ENCODE data around the gene TMEM164. TPM values are rescaled to one million over a fixed set of nuclear protein-coding genes. Genes with fewer than 3 reads are reported as not detected.

Gene TMEM164
- total and polyA plus RNA-seq, 2 of the 4 experiments (the other 2 are of a cell fraction), result 6.3 to 7.1 TPM

DNA sequence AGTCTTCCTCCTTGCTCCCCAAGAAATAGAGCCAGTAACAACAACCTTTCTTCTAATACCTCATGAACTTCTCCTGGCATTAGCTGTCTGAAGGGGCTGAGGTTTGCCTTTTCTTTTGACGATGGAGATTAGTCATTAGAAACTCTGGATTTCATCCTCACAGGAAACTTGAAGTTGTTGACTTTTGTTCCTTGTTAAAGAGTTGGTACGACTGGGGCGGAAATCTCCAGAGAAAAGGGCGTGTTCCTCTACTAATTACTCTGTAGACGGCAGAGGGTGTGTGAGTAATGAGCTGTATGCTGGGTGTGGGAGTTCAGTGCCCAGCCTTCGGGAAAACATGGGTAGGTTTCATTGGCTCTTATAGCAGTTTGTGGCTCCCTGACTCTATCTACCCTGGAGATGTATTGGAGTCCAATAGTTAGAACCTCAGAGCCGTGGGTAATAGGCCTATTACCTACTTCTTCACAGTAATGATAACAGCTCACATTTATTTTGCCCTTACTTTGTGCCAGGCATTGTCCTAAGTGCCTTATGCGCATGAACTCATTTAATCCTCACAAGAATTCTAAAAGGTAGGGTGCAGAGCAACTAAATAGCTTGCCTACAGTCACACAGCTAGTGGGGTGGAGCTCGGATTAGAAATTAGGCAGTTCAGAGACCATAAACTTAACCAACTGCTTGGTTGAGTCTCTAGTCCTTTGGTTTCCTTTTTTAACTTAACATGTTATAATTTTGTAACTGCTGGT, 23.4 kb downstream of the TMEM164 start:
- no CpG with 5 or more reads among the region's 9 CpGs for WGBS, 2 experiments (ENCODE audit: extremely low coverage in 2 of 2, insufficient read length in 1 of 2)
- intact Hi-C loops (cut with micrococcal nuclease), result no loop called here
- no peak overlapping the region for H2AK9ac ChIP-seq (replicated peaks; ENCODE audit: low read depth, low read length, poor library complexity)
- no peak overlapping the region for H3K4me2 ChIP-seq (ENCODE audit: low read depth, low read length)
- ChIA-PET POLR2A (ENCODE audit: unreplicated experiment) (no interaction called here), CTCF (interaction anchor here (1.0 kb wide), 1 partner anchor 12 kb away, joined by 3 read pairs; no protein-coding TSS in a partner anchor)
- H3K18ac ChIP-seq (ENCODE audit: low read depth, low read length), result no peak overlapping the region
- no peak overlapping the region for H4K91ac ChIP-seq (ENCODE audit: insufficient read depth, low read depth, low read length)
- BruUV-seq (replicated peaks), result no TSS peak
- H2AK5ac ChIP-seq (ENCODE audit: low read depth, low read length), result no peak overlapping the region
- no peak overlapping the region for H3K4me3 ChIP-seq (ENCODE audit: insufficient read depth, low read depth, low read length)
- no peak overlapping the region for H3K23ac ChIP-seq (ENCODE audit: low read depth, low read length)
- peaks cover 2% of the 10 kb centered on the region; the same call in 1 of the 2 replicates for H3K9me1 ChIP-seq (ENCODE audit: insufficient read depth, low read length)
- H4K8ac ChIP-seq (ENCODE audit: low read depth in 2 of 2, low read length in 2 of 2), result no peak overlapping the region
- H2BK5ac ChIP-seq (ENCODE audit: low read depth, low read length, poor library complexity, severe bottlenecking), result no peak overlapping the region
- no peak overlapping the region for H2BK20ac ChIP-seq (ENCODE audit: low read depth, low read length)
- no peak overlapping the region for H2BK120ac ChIP-seq (ENCODE audit: low read depth, low read length)
- peaks cover 4% of the 10 kb centered on the region; the same call in 1 of the 2 replicates for H3K27me3 ChIP-seq (ENCODE audit: control insufficient read depth, insufficient read depth, low read length)
- no peaks in the 10 kb centered on the region; the same call in 1 of the 2 replicates for H3K4me1 ChIP-seq (ENCODE audit: control insufficient read depth, insufficient read depth, low read length)
- no peak overlapping the region for H3K56ac ChIP-seq (ENCODE audit: extremely low read depth, insufficient read depth, low read length)
- TF ChIP-seq FOS (IDR thresholded peaks at IDR 0.05; ENCODE audit: low read depth, low read length) (no peak), RAD21 (IDR thresholded peaks at IDR 0.05; ENCODE audit: low read length) (no peak), CHD1 (IDR thresholded peaks at IDR 0.05; ENCODE audit: low read depth, low read length) (no peak), CTCF (conservative IDR thresholded peaks at IDR 0.05; ENCODE audit: low read depth, low read length) (no peak), CEBPB (IDR thresholded peaks at IDR 0.05; ENCODE audit: low read depth, low read length) (no peak), ELK1 (IDR thresholded peaks at IDR 0.05; ENCODE audit: borderline replicate concordance, low read depth, low read length) (no peak), POLR2A (IDR thresholded peaks at IDR 0.05; ENCODE audit: low read depth, low read length) (no peak)
- H3K9ac ChIP-seq (ENCODE audit: low read depth, low read length), result no peak overlapping the region
- H3K14ac ChIP-seq (replicated peaks; ENCODE audit: low read depth, low read length), result no peak overlapping the region
- peaks cover 3% of the 10 kb centered on the region; the same call in 1 of the 2 replicates for H4K20me1 ChIP-seq (ENCODE audit: insufficient read depth, low read length)
- H3K36me3 ChIP-seq (ENCODE audit: control insufficient read depth, insufficient read depth, low read length), result no peaks in the 10 kb centered on the region; the same call in 1 of the 2 replicates
- no peak overlapping the region for H2AFZ ChIP-seq (replicated peaks; ENCODE audit: low read length, poor library complexity)
- ATAC-seq (ENCODE audit: low read depth) (no peak), DNase-seq (no peak)
- in situ Hi-C loops (cut with MboI; ENCODE audit: low sequenced_read_pairs), result no loop called here
- no peak overlapping the region for H4K5ac ChIP-seq (ENCODE audit: low read depth, low read length)
- no peak overlapping the region for H3K4ac ChIP-seq (ENCODE audit: low read depth, low read length)
- dilution Hi-C loops (cut with HindIII; ENCODE audit: low sequenced_read_pairs, unreplicated experiment), result no loop called here
- H3K79me1 ChIP-seq (ENCODE audit: low read depth in 1 of 2, low read length in 2 of 2), result no peaks in the 10 kb centered on the region; a peak in 1 of 4 replicates
- H2BK15ac ChIP-seq (ENCODE audit: low read depth, low read length), result no peak overlapping the region
- no peak overlapping the region for H3K27ac ChIP-seq (ENCODE audit: insufficient read depth, low read length)
- H3K9me3 ChIP-seq (ENCODE audit: control insufficient read depth, insufficient read depth, low read length), result no peaks in the 10 kb centered on the region

Measured in IMR-90 (cell line).